ENCODE results near the gene ATP11B. TPM values are rescaled to one million over a fixed set of nuclear protein-coding genes. Genes with fewer than 3 reads are reported as not detected.

The ATP11B gene
- total and polyA plus RNA-seq, 10 of the 15 experiments (the other 5 are each of a cell fraction or from before 2014, with no cell fraction given) = 10.3 to 66.9 (median 36.7) TPM

- RAD21 ChIA-PET (ENCODE audit: unreplicated experiment) = no interaction called here
- no peak overlapping the region for H3K4me2 ChIP-seq (ENCODE audit: control insufficient read depth, insufficient read depth)
- intact Hi-C loops (cut with micrococcal nuclease; ENCODE audit: unreplicated experiment) (no loop called here), in situ Hi-C loops (cut with MboI) (no loop called here)
- no peak overlapping the region for H3K27ac ChIP-seq (ENCODE audit: control insufficient read depth, insufficient read depth)
- SMC1A ChIA-PET (ENCODE audit: uncharacterized antibody, unreplicated experiment) = no interaction called here
- CTCF ChIA-PET = no interaction called here
- H3K9ac ChIP-seq (ENCODE audit: control insufficient read depth, insufficient read depth, low read length) = no peak overlapping the region
- H2AFZ ChIP-seq (ENCODE audit: control insufficient read depth, low read depth, low read length) = no peak overlapping the region
- DNase-seq (ENCODE audit: low read depth, low spot score) = no peak
- no peak overlapping the region for H3K4me3 ChIP-seq
- H3K4me1 ChIP-seq (ENCODE audit: control insufficient read depth, insufficient read depth, low read length) = peaks cover 6% of the 10 kb centered on the region
- H4K20me1 ChIP-seq (ENCODE audit: control insufficient read depth, insufficient read depth) = no peaks in the 10 kb centered on the region
- H3K79me2 ChIP-seq (ENCODE audit: control insufficient read depth, insufficient read depth, low read length) = no peaks in the 10 kb centered on the region
- no peak for ATAC-seq
- FAIRE-seq = no peak
- POLR2A ChIA-PET = no interaction called here
- no TSS peak for BruUV-seq (replicated peaks)
- peaks cover 0 to 4% of the 10 kb centered on the region in 2 experiments; a peak in 2 of 4 replicates for H3K36me3 ChIP-seq (ENCODE audit: control insufficient read depth in 2 of 2, insufficient read depth in 2 of 2, low read length in 1 of 2)
- no peaks in the 10 kb centered on the region for H3K27me3 ChIP-seq (replicated peaks in 1 of 2; ENCODE audit: control insufficient read depth in 2 of 2, insufficient read depth in 2 of 2, low read length in 1 of 2)
- H3K9me3 ChIP-seq (replicated peaks; ENCODE audit: control insufficient read depth, insufficient read depth, low read length) = no peaks in the 10 kb centered on the region; the same call in 2 of the 3 replicates
- 97% methylated on average over 3 of the region's 3 CpGs for WGBS (ENCODE audit: insufficient coverage, insufficient replicate concordance, low lambda C conversion rate, missing lambda C conversion rate)
- TF ChIP-seq IRF3 (IDR thresholded peaks at IDR 0.05) = no peak
- TF ChIP-seq SPI1 (IDR thresholded peaks at IDR 0.05; ENCODE audit: borderline replicate concordance, insufficient read depth, low read depth, low read length) = no peak
- no peak for TF ChIP-seq SMAD5 (IDR thresholded peaks at IDR 0.05; ENCODE audit: low read depth)
- TF ChIP-seq ZNF207 (IDR thresholded peaks at IDR 0.05; ENCODE audit: borderline replicate concordance) = no peak
- no peak for TF ChIP-seq CHD4 (IDR thresholded peaks at IDR 0.05)
- TF ChIP-seq, protein P1, sequence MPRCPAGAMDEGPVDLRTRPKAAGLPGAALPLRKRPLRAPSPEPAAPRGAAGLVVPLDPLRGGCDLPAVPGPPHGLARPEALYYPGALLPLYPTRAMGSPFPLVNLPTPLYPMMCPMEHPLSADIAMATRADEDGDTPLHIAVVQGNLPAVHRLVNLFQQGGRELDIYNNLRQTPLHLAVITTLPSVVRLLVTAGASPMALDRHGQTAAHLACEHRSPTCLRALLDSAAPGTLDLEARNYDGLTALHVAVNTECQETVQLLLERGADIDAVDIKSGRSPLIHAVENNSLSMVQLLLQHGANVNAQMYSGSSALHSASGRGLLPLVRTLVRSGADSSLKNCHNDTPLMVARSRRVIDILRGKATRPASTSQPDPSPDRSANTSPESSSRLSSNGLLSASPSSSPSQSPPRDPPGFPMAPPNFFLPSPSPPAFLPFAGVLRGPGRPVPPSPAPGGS (IDR thresholded peaks at IDR 0.05; ENCODE audit: borderline replicate concordance, insufficient read depth, low read depth, low read length, poor library complexity, severe bottlenecking) = no peak
- no peak for TF ChIP-seq BMI1 (IDR thresholded peaks at IDR 0.05; ENCODE audit: borderline replicate concordance)
- no peak for TF ChIP-seq ESRRA (IDR thresholded peaks at IDR 0.05; ENCODE audit: low read length)
- TF ChIP-seq KDM1A (IDR thresholded peaks at IDR 0.05; ENCODE audit: borderline replicate concordance) = no peak
- TF ChIP-seq ZNF24 (IDR thresholded peaks at IDR 0.05) = no peak
- TF ChIP-seq SKIL (IDR thresholded peaks at IDR 0.05; ENCODE audit: low read depth, poor library complexity, severe bottlenecking) = no peak
- no peak for TF ChIP-seq TAF1 (IDR thresholded peaks at IDR 0.05; ENCODE audit: borderline replicate concordance, low read depth, low read length)
- TF ChIP-seq, protein P2, sequence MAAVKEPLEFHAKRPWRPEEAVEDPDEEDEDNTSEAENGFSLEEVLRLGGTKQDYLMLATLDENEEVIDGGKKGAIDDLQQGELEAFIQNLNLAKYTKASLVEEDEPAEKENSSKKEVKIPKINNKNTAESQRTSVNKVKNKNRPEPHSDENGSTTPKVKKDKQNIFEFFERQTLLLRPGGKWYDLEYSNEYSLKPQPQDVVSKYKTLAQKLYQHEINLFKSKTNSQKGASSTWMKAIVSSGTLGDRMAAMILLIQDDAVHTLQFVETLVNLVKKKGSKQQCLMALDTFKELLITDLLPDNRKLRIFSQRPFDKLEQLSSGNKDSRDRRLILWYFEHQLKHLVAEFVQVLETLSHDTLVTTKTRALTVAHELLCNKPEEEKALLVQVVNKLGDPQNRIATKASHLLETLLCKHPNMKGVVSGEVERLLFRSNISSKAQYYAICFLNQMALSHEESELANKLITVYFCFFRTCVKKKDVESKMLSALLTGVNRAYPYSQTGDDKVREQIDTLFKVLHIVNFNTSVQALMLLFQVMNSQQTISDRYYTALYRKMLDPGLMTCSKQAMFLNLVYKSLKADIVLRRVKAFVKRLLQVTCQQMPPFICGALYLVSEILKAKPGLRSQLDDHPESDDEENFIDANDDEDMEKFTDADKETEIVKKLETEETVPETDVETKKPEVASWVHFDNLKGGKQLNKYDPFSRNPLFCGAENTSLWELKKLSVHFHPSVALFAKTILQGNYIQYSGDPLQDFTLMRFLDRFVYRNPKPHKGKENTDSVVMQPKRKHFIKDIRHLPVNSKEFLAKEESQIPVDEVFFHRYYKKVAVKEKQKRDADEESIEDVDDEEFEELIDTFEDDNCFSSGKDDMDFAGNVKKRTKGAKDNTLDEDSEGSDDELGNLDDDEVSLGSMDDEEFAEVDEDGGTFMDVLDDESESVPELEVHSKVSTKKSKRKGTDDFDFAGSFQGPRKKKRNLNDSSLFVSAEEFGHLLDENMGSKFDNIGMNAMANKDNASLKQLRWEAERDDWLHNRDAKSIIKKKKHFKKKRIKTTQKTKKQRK (IDR thresholded peaks at IDR 0.05; ENCODE audit: low read depth, low read length) = no peak
- no peak for TF ChIP-seq NFIC (IDR thresholded peaks at IDR 0.05; ENCODE audit: low read depth, low read length)
Observed at GRCh38 chr3:182941719-182942118, 148.4 kb downstream of the ATP11B start.
